ENCODE data around the gene RAB30. TPM values are rescaled to one million over a fixed set of nuclear protein-coding genes. Genes with fewer than 3 reads are reported as not detected.

Gene RAB30
- total RNA-seq, 1 donor from 2014 or later = 12.3 TPM

GRCh38 chr11:83118814-83119213 is 47.1 kb upstream of the RAB30 start:
- Histone ChIP-seq H3K9me3 (ENCODE audit: low read depth) (no peaks in the 10 kb centered on the region), H3F3A (ENCODE audit: low read depth) (no peaks in the 10 kb centered on the region), H3K27ac (no peak overlapping the region), H3K4me2 (no peak overlapping the region), H3K4me1 (peaks cover 9% of the 10 kb centered on the region), H3K9ac (no peak overlapping the region), H3K36me3 (no peaks in the 10 kb centered on the region), H4K20me1 (ENCODE audit: low read depth) (no peaks in the 10 kb centered on the region), H3K79me2 (ENCODE audit: low read depth) (no peaks in the 10 kb centered on the region), H2AFZ (replicated peaks) (no peak overlapping the region), H3K4me3 (no peak overlapping the region), H3K27me3 (no peaks in the 10 kb centered on the region)
- Mint-ChIP-seq H3K4me1 (peaks cover 6% of the 10 kb centered on the region), H3K27ac (no peak overlapping the region), H3K27me3 (ENCODE audit: insufficient read depth, low read depth) (no peaks in the 10 kb centered on the region), H3K36me3 (no peaks in the 10 kb centered on the region), H3K4me3 (no peak overlapping the region), H3K9me3 (no peaks in the 10 kb centered on the region)
- DNase-seq (ENCODE audit: low spot score) = no peak
- no peak for TF ChIP-seq CTCF (IDR thresholded peaks at IDR 0.05)
- TF ChIP-seq EZH2phosphoT487 (IDR thresholded peaks at IDR 0.05) = no peak
- no peak for TF ChIP-seq EZH2 (IDR thresholded peaks at IDR 0.05)

GRCh38 chr11:83116015-83116641 is 44.4 kb upstream of the RAB30 start:
- H3K27me3 ChIP-seq = no peaks in the 10 kb centered on the region
- Mint-ChIP-seq H3K9me3 (no peaks in the 10 kb centered on the region), H3K4me1 (peaks cover 6% of the 10 kb centered on the region), H3K27me3 (ENCODE audit: insufficient read depth, low read depth) (no peaks in the 10 kb centered on the region), H3K4me3 (no peak overlapping the region), H3K36me3 (no peaks in the 10 kb centered on the region), H3K27ac (no peak overlapping the region)
- no peaks in the 10 kb centered on the region for H3K79me2 ChIP-seq (ENCODE audit: low read depth)
- no peaks in the 10 kb centered on the region for H4K20me1 ChIP-seq (ENCODE audit: low read depth)
- H3K4me1 ChIP-seq = peaks cover 9% of the 10 kb centered on the region
- H3K9ac ChIP-seq = no peak overlapping the region
- DNase-seq (ENCODE audit: low spot score) = no peak
- no peaks in the 10 kb centered on the region for H3K9me3 ChIP-seq (ENCODE audit: low read depth)
- H3K36me3 ChIP-seq = no peaks in the 10 kb centered on the region
- no peak overlapping the region for H3K27ac ChIP-seq
- H3K4me2 ChIP-seq = no peak overlapping the region
- H3F3A ChIP-seq (ENCODE audit: low read depth) = no peaks in the 10 kb centered on the region
- no peak overlapping the region for H3K4me3 ChIP-seq
- peak overlapping the region; percentile 23 for H2AFZ ChIP-seq (replicated peaks)
- TF ChIP-seq EZH2phosphoT487 (IDR thresholded peaks at IDR 0.05) = no peak
- TF ChIP-seq CTCF (IDR thresholded peaks at IDR 0.05) = no peak

GRCh38 chr11:83115551-83115950 is 43.9 kb upstream of the RAB30 start:
- Mint-ChIP-seq H3K9me3 (no peaks in the 10 kb centered on the region), H3K4me3 (no peak overlapping the region), H3K4me1 (peaks cover 6% of the 10 kb centered on the region), H3K27ac (no peak overlapping the region), H3K36me3 (no peaks in the 10 kb centered on the region), H3K27me3 (ENCODE audit: insufficient read depth, low read depth) (no peaks in the 10 kb centered on the region)
- H3K27ac ChIP-seq = no peak overlapping the region
- H3K9ac ChIP-seq = no peak overlapping the region
- no peak overlapping the region for H3K4me2 ChIP-seq
- no peaks in the 10 kb centered on the region for H3K27me3 ChIP-seq
- H3K36me3 ChIP-seq = no peaks in the 10 kb centered on the region
- no peaks in the 10 kb centered on the region for H3F3A ChIP-seq (ENCODE audit: low read depth)
- no peak for TF ChIP-seq EZH2phosphoT487 (IDR thresholded peaks at IDR 0.05)
- TF ChIP-seq EZH2 (IDR thresholded peaks at IDR 0.05) = no peak
- no peak for TF ChIP-seq CTCF (IDR thresholded peaks at IDR 0.05)
- DNase-seq (ENCODE audit: low spot score) = peak; percentile 8
- H3K4me3 ChIP-seq = no peak overlapping the region
- no peaks in the 10 kb centered on the region for H4K20me1 ChIP-seq (ENCODE audit: low read depth)
- H3K79me2 ChIP-seq (ENCODE audit: low read depth) = no peaks in the 10 kb centered on the region
- no peaks in the 10 kb centered on the region for H3K9me3 ChIP-seq (ENCODE audit: low read depth)
- H3K4me1 ChIP-seq = peaks cover 9% of the 10 kb centered on the region
- peak overlapping the region; percentile 23 for H2AFZ ChIP-seq (replicated peaks)

Data from neural progenitor cell (in vitro differentiated cells).